HepG2 (cell line): ENCODE measurements around the gene THUMPD2. TPM values are rescaled to one million over a fixed set of nuclear protein-coding genes. Genes with fewer than 3 reads are reported as not detected.
A peak's percentile ranks its signal among the peaks of the same experiment; 100 is the strongest.

Experiments used
- BCL6 ChIP-seq: IDR thresholded peaks from 2 replicates; pipeline ENCODE4 v1.6.1; 2016; ENCODE audit warnings: missing genetic modification reagents, missing compliant biosample characterization
- DNMT1 ChIP-seq: sonication (generic); formaldehyde crosslinking; IDR thresholded peaks from 2 replicates; pipeline ENCODE4 v1.5.1; 2020; ENCODE audit warnings: mild to moderate bottlenecking, missing genetic modification reagents
- FOXK1 ChIP-seq: sonication (generic); formaldehyde crosslinking; IDR thresholded peaks from 2 replicates; pipeline ENCODE4 v1.4.0; 2020; ENCODE audit warnings: low read depth, missing genetic modification reagents, borderline replicate concordance
- MEIS1 ChIP-seq: sonication (generic); formaldehyde crosslinking; IDR thresholded peaks from 2 replicates; pipeline ENCODE4 v1.9.0; 2021; ENCODE audit warnings: mild to moderate bottlenecking, missing genetic modification reagents, moderate library complexity, borderline replicate concordance
- NFYB ChIP-seq: sonication (generic); formaldehyde crosslinking; IDR thresholded peaks from 2 replicates; pipeline ENCODE4 v1.4.0; 2020; ENCODE audit warnings: missing genetic modification reagents
- STAG1 ChIP-seq: sonication (generic); formaldehyde crosslinking; IDR thresholded peaks from 2 replicates; pipeline ENCODE4 v1.4.0; 2020; ENCODE audit warnings: missing genetic modification reagents
- ZBTB1 ChIP-seq: sonication (generic); formaldehyde crosslinking; IDR thresholded peaks from 2 replicates; pipeline ENCODE4 v1.4.0; 2020; ENCODE audit warnings: missing genetic modification reagents, borderline replicate concordance
- ZKSCAN5 ChIP-seq: sonication (generic); formaldehyde crosslinking; IDR thresholded peaks from 2 replicates; pipeline ENCODE4 v1.5.1; 2020; ENCODE audit warnings: mild to moderate bottlenecking, missing genetic modification reagents
- ZNF350 ChIP-seq: sonication (generic); formaldehyde crosslinking; IDR thresholded peaks from 2 replicates; pipeline ENCODE4 v1.4.0; 2020; ENCODE audit warnings: mild to moderate bottlenecking, low read depth, missing genetic modification reagents, borderline replicate concordance
- ZNF501 ChIP-seq: sonication (generic); formaldehyde crosslinking; IDR thresholded peaks from 2 replicates; pipeline ENCODE4 v1.5.1; 2020; ENCODE audit warnings: mild to moderate bottlenecking, moderate library complexity, missing genetic modification reagents
- ZNF878 ChIP-seq: sonication (generic); formaldehyde crosslinking; IDR thresholded peaks from 2 replicates; pipeline ENCODE4 v1.8.1; 2023; ENCODE audit warnings: mild to moderate bottlenecking, missing genetic modification reagents, moderate library complexity
- polyA plus RNA-seq, 8 experiments: library from polyadenylated mRNA; depleted of rRNA in 3 of 8; stranded (reverse) in 7 of 8; unstranded in 1 of 8; fragments of >200 nt; fragmentation: Illumina TruSeq in 4 of 8; extraction: Trizol in 4 of 8; gene quantifications; 2 replicates each; pipeline versions ENCODE4 v1.2.1 to v1.2.3, GENCODE V29; 2011 to 2016; ENCODE audit warnings: low read depth in 4 of 8, missing spikeins in 1 of 8, mixed read lengths in 1 of 8; ENCODE audit not compliant: insufficient read depth in 1 of 8
- total RNA-seq, 5 experiments: library from RNA; depleted of rRNA; stranded (reverse); fragments of >200 nt; fragmentation: Illumina TruSeq; extraction: Trizol; gene quantifications; 2 replicates each; pipeline ENCODE4 v1.2.3, GENCODE V29; 2016; ENCODE audit warnings: low read depth in 1 of 5
- TF ChIP-seq, protein P1 (sequence below): sonication (generic); formaldehyde crosslinking; IDR thresholded peaks from one replicate; pipeline ENCODE4 v1.5.1; 2020; ENCODE audit warnings: mild to moderate bottlenecking, missing genetic modification reagents; ENCODE audit errors: not compliant biosample characterization
- TF ChIP-seq, protein P2 (sequence below): sonication (generic); formaldehyde crosslinking; IDR thresholded peaks from 2 replicates; pipeline ENCODE4 v1.4.0; 2020; ENCODE audit warnings: mild to moderate bottlenecking, low read depth, missing genetic modification reagents
- TF ChIP-seq, protein P3 (sequence below): sonication (generic); formaldehyde crosslinking; IDR thresholded peaks from 2 replicates; pipeline ENCODE4 v1.8.0; 2022; ENCODE audit warnings: mild to moderate bottlenecking, missing genetic modification reagents, moderate library complexity
- TF ChIP-seq, protein P4 (sequence below): sonication (generic); formaldehyde crosslinking; IDR thresholded peaks from 2 replicates; pipeline ENCODE4 v1.4.0; 2020; ENCODE audit warnings: missing genetic modification reagents

Gene THUMPD2
- total and polyA plus RNA-seq, 2 of the 13 experiments (the other 11 are each of a cell fraction or from before 2014, with no cell fraction given) = 11.8 to 15.6 TPM

DNA sequence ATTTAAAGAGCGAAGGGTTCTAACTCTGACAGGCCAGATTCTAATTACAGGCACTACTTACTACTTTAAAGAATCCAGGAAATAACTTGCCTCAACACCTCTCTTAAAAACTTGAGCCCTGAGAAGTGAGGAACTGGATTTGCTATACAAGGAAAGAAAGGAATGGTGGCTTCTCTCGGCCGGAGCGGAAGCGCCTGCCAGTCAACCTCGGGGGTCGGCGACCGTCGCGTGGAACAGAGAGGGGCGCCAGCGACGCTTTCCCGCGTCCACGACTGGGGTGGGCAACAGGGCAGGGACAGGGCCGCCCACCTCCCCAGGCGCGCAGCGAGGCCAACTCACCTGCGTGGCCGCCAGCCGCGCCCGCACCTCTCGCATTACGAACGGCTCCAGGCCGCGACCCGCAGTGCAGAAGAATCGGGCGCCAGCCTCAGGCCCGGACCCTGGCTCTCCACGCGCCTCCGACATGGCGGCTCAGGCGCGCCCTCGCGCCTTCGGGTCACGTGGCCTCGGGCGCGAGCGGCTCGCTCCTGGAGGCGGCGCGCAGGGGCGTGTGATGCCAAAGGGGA, at the start of gene THUMPD2 (continued):
- TF ChIP-seq, protein P1, sequence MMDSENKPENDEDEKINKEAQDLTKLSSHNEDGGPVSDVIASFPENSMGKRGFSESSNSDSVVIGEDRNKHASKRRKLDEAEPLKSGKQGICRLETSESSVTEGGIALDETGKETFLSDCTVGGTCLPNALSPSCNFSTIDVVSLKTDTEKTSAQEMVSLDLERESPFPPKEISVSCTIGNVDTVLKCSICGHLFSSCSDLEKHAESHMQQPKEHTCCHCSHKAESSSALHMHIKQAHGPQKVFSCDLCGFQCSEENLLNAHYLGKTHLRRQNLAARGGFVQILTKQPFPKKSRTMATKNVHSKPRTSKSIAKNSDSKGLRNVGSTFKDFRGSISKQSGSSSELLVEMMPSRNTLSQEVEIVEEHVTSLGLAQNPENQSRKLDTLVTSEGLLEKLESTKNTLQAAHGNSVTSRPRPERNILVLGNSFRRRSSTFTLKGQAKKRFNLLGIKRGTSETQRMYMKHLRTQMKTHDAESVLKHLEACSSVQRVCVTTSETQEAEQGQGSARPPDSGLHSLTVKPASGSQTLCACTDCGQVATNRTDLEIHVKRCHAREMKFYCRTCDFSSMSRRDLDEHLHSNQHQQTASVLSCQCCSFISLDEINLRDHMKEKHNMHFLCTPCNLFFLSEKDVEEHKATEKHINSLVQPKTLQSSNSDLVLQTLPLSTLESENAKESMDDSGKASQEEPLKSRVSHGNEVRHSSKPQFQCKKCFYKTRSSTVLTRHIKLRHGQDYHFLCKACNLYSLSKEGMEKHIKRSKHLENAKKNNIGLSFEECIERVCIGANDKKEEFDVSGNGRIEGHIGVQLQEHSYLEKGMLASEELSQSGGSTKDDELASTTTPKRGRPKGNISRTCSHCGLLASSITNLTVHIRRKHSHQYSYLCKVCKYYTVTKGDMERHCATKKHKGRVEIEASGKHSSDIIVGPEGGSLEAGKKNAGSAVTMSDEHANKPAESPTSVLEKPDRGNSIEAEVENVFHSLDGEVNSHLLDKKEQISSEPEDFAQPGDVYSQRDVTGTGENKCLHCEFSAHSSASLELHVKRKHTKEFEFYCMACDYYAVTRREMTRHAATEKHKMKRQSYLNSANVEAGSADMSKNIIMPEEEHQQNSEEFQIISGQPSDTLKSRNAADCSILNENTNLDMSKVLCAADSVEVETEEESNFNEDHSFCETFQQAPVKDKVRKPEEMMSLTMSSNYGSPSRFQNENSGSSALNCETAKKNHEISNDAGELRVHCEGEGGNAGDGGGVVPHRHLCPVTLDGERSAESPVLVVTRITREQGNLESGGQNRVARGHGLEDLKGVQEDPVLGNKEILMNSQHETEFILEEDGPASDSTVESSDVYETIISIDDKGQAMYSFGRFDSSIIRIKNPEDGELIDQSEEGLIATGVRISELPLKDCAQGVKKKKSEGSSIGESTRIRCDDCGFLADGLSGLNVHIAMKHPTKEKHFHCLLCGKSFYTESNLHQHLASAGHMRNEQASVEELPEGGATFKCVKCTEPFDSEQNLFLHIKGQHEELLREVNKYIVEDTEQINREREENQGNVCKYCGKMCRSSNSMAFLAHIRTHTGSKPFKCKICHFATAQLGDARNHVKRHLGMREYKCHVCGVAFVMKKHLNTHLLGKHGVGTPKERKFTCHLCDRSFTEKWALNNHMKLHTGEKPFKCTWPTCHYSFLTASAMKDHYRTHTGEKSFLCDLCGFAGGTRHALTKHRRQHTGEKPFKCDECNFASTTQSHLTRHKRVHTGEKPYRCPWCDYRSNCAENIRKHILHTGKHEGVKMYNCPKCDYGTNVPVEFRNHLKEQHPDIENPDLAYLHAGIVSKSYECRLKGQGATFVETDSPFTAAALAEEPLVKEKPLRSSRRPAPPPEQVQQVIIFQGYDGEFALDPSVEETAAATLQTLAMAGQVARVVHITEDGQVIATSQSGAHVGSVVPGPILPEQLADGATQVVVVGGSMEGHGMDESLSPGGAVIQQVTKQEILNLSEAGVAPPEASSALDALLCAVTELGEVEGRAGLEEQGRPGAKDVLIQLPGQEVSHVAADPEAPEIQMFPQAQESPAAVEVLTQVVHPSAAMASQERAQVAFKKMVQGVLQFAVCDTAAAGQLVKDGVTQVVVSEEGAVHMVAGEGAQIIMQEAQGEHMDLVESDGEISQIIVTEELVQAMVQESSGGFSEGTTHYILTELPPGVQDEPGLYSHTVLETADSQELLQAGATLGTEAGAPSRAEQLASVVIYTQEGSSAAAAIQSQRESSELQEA (CRISPR knock-in tag) = peak; percentile 99
- TF ChIP-seq STAG1 (CRISPR knock-in tag) (0 out of 2 replicates have a peak, but pooled peaks have one; percentile 32), MEIS1 (CRISPR knock-in tag) (peak; percentile 72; the same call in 1 of the 2 replicates), FOXK1 (CRISPR knock-in tag) (peak; percentile 73; the same call in 1 of the 2 replicates), BCL6 (peak; percentile 43; the same call in 1 of the 2 replicates), ZKSCAN5 (CRISPR knock-in tag) (no peak), DNMT1 (CRISPR knock-in tag) (peak; percentile 91; the same call in 1 of the 2 replicates), ZBTB1 (CRISPR knock-in tag) (0 out of 2 replicates have a peak, but pooled peaks have one; percentile 59), ZNF501 (peak; percentile 98), ZNF350 (CRISPR knock-in tag) (peak; percentile 78), NFYB (CRISPR knock-in tag) (peak; percentile 20; the same call in 1 of the 2 replicates), ZNF878 (CRISPR knock-in tag) (0 out of 2 replicates have a peak, but pooled peaks have one; percentile 92)
- TF ChIP-seq, protein P2, sequence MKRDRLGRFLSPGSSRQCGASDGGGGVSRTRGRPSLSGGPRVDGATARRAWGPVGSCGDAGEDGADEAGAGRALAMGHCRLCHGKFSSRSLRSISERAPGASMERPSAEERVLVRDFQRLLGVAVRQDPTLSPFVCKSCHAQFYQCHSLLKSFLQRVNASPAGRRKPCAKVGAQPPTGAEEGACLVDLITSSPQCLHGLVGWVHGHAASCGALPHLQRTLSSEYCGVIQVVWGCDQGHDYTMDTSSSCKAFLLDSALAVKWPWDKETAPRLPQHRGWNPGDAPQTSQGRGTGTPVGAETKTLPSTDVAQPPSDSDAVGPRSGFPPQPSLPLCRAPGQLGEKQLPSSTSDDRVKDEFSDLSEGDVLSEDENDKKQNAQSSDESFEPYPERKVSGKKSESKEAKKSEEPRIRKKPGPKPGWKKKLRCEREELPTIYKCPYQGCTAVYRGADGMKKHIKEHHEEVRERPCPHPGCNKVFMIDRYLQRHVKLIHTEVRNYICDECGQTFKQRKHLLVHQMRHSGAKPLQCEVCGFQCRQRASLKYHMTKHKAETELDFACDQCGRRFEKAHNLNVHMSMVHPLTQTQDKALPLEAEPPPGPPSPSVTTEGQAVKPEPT = peak; percentile 93
- TF ChIP-seq, protein P3, sequence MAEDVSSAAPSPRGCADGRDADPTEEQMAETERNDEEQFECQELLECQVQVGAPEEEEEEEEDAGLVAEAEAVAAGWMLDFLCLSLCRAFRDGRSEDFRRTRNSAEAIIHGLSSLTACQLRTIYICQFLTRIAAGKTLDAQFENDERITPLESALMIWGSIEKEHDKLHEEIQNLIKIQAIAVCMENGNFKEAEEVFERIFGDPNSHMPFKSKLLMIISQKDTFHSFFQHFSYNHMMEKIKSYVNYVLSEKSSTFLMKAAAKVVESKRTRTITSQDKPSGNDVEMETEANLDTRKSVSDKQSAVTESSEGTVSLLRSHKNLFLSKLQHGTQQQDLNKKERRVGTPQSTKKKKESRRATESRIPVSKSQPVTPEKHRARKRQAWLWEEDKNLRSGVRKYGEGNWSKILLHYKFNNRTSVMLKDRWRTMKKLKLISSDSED = no peak
- TF ChIP-seq, protein P4, sequence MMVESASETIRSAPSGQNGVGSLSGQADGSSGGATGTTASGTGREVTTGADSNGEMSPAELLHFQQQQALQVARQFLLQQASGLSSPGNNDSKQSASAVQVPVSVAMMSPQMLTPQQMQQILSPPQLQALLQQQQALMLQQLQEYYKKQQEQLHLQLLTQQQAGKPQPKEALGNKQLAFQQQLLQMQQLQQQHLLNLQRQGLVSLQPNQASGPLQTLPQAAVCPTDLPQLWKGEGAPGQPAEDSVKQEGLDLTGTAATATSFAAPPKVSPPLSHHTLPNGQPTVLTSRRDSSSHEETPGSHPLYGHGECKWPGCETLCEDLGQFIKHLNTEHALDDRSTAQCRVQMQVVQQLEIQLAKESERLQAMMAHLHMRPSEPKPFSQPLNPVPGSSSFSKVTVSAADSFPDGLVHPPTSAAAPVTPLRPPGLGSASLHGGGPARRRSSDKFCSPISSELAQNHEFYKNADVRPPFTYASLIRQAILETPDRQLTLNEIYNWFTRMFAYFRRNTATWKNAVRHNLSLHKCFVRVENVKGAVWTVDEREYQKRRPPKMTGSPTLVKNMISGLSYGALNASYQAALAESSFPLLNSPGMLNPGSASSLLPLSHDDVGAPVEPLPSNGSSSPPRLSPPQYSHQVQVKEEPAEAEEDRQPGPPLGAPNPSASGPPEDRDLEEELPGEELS (CRISPR knock-in tag) = peak; percentile 48; the same call in 1 of the 2 replicates
